Measurements from ENCODE around the gene LIME1. TPM values are rescaled to one million over a fixed set of nuclear protein-coding genes. Genes with fewer than 3 reads are reported as not detected.

The LIME1 gene, protein sequence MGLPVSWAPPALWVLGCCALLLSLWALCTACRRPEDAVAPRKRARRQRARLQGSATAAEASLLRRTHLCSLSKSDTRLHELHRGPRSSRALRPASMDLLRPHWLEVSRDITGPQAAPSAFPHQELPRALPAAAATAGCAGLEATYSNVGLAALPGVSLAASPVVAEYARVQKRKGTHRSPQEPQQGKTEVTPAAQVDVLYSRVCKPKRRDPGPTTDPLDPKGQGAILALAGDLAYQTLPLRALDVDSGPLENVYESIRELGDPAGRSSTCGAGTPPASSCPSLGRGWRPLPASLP
- 0.12 and 4.4 TPM in 2 replicates for total RNA-seq (2014; rRNA removed; shearing (Covaris generic))

DNA sequence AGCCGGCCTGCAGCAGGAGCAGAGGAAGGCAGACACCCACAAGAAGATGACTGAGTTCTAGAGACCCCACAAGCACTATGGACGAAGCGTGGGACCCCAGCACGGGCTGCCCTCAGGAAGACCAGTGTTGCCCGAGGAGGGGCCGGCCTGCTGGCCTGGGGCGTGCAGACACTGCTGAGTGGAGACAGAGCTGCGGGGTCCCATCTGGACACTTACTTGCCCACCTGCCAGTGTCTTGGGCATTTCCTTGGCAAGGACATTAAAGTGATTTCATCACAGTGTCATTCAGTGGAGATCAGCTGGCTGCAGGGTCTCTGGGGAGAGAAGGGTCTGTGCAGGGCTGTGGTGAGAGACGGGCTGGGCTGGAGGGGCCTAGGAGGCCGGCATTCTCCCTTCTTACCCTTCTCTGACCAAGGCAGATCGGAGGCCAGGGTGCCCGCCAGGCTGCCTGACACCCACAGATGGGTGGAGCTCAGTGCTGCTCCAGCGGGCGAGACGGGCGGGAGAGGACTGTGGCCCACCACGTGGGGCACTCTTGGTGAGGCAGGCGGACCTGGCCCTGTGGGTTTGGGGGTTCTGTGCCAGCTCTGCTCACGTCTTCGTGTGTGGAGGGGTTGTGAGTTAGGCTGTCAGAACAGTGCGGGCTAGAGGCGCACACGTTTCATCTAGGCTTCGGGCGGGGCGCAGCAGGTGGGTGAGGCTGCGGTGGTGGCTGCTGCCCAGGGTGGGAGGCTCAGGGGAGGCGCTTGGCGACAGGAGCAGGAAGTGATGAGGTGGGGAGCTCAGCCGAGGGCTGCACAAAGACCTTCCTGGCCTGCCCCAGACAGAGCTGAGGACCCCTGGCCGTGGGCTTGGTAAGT lies at the start of gene LIME1:
LIME1 (plus strand) TSS at position 806 of the 860 bp plus-strand sequence. CDS start 886 bp downstream, outside the sequence.
- DNase-seq (ENCODE audit: low read depth), result no peak

DNA sequence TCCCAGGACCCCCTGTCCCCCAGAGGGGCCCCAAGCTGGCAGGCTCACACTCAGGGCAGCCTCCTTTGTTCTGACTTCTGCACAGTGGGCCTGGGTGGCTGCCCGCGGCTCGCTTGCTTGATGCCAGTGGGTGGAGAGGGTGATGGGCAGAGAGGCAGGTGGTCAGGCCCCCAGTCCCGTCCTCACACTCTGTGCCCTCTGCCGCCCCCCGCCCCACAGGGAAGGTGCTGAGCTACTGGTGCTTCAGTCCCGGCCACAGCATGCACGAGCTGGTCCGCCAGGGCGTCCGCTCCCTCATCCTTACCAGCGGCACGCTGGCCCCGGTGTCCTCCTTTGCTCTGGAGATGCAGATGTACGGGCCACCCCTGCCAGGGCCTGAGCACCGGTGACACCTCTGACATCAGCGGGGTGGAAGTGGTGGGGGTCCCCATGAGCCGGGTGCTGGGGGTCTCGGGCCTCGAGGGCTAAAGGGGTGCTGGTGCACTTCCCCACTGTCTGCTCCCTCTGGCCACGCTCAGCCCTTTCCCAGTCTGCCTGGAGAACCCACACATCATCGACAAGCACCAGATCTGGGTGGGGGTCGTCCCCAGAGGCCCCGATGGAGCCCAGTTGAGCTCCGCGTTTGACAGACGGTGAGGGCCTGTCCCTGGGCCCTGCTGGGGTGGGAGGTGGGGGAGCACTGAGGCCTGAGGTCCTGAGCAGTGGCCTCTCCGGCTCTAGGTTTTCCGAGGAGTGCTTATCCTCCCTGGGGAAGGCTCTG lies 48.9 kb upstream of the LIME1 start:
- no peak for DNase-seq (ENCODE audit: low read depth)

DNA sequence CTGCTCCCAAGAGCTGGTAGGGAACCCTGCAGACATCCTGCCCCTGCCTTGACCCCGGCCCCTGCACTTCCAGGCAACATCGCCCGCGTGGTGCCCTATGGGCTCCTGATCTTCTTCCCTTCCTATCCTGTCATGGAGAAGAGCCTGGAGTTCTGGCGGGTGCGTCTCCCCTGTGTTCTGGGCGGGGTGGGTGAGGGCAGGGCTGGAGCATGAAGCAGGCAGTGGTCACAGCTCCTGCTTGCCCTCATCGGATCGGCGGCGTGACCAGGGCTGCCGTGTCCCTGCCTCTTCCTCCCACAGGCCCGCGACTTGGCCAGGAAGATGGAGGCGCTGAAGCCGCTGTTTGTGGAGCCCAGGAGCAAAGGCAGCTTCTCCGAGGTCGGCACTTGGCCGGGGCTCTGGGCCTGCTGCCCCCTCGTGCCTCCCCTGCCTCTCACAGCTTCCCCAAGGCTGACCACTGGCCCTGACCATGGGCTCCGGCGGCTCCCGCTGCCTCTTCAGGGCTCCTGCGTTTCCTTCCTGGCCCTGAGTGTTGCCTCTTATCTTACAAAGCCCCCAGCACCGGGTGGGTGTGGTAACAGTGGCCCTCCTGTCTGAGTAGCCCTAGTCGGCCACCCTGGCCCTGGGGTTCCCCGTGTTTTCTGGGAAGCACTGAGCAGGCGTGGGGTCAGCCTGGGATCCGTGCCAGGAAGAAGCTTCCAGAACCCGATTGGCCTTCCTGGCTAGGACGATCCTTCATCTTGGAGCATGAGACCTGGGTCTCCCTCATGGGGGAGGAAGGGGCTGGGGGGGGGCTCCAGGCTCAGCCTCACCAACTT lies 48.0 kb upstream of the LIME1 start:
- peak; percentile 9 for DNase-seq (ENCODE audit: low read depth)

DNA sequence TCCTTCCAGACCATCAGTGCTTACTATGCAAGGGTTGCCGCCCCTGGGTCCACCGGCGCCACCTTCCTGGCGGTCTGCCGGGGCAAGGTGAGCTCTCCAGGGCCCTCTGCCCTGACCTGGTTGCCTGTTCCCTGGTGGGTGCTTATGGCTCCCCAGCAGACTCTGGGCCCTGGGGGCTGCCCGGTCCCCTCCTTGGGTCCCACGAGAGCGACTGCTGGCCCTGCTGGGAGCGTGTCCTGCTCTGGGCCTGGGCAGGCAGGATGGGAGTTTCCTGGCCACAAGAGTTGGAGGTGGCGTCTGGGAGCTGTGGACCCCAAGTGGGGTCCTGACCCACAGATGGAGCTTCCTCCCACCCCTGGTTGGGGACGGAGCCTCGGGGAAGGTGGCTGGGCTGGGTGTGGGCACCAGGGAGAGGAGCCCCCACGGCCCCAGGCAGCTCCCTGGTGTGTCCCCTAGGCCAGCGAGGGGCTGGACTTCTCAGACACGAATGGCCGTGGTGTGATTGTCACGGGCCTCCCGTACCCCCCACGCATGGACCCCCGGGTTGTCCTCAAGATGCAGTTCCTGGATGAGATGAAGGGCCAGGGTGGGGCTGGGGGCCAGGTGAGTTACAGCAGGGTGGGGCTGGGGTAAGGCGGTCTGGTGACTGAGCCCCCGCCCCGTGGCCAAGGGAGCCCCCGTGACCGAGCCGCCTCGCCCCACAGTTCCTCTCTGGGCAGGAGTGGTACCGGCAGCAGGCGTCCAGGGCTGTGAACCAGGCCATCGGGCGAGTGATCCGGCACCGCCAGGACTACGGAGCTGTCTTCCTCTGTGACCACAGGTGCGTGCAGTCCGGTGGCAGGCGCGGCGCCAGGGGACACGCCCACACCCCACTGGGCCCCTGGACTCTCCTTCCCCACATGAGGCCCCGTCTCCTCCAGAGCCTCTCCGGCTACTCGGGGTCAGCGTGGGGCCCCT lies 47.1 kb upstream of the LIME1 start:
- DNase-seq (ENCODE audit: low read depth), result no peak

DNA sequence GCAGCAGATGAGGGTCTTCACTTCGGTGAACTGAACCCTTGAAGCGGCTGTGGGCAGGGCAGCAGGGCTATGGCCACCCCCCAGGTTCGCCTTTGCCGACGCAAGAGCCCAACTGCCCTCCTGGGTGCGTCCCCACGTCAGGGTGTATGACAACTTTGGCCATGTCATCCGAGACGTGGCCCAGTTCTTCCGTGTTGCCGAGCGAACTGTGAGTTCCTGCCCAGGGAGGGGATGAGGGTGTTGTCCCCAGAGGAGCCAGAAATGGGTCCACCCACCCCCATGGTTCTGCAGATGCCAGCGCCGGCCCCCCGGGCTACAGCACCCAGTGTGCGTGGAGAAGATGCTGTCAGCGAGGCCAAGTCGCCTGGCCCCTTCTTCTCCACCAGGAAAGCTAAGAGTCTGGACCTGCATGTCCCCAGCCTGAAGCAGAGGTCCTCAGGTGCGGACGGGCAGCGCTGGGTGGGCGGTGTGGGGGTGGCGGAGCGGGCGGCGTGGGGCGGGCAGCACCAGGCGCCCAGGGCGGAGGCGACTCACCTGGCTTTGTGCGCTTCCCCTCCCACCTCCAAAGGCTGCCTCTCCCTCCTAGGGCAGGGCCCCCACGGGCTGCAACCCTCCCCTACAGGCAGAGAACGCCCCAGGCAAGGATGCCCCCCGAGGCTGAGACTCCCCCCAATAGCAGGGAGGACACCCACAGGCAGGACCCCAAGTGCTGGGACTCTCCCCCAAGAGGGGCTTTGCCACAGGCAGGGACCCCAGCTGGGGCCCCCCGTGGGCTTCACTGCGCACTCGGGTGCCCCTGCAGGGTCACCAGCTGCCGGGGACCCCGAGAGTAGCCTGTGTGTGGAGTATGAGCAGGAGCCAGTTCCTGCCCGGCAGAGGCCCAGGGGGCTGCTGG lies 46.2 kb upstream of the LIME1 start:
- peak; percentile 9 for DNase-seq (ENCODE audit: low read depth)

DNA sequence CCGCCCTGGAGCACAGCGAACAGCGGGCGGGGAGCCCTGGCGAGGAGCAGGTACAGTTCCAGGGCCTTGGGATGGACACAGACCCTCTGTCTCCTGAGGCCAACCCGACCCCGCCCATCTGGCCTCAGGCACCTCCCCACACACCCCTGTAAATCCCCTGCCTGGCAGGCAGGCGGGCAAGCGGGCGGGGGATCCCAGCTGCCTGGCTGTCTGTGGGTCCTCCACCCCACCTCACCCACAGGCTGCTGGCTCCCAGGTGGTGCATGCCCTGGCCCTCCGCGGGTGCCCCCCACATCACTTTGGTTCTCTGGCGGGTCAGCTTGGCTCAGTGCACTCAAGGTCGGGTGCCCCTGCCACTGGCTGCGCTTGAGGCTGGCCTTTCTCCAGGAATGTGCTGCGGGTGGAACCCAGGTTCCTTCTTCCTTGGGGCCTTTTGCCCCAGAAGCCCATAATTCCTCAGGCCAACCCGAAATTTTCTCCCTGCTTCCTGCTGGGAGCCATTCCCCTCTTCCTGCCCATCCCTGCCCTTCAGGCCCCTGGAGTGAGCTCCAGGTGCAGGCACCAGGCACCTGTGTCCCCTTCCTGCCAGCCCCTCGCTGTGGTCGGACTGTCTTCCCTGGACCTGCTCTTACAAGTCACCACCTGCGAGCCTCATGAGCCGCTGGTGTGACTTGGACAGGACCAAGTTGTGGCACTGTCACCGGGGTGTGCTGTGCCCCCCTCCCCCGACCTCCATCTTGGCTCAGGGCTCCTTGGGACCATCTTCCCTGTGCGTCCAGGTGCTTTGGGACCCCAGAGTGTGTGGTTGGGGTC lies 45.4 kb upstream of the LIME1 start:
- peak; percentile 41 for DNase-seq (ENCODE audit: low read depth)

DNA sequence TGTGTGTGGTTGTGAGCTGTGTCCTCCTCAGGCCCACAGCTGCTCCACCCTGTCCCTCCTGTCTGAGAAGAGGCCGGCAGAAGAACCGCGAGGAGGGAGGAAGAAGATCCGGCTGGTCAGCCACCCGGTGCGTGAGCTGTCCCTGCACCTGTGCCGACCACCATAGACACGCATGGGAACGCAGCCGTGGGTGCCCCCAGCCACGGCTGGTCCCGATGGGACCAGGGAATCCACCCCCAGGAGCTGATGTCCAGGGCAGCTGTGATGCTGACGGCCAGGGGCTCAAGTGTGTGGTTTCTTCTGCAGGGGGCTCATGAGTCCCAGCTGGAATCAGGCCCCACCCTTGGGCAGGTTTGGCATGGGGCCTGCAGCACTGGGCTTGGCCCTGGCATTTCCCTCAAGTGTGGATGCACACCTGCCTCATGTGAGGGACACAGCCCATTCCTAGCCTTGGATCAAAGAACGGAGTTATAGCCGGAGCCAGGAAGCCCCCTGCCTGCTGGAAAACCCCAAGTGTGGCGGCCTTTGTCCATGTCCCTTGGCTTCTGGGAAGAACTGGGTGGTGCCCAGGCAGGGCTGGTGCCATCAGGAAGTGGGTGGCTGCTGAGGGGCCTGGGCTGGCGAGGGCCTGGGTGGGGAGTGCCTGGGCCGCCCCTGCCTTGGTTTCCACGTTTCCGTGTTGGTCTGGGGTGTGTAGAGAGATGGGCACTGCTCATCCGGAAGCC lies 44.6 kb upstream of the LIME1 start:
- DNase-seq (ENCODE audit: low read depth), result peak; percentile 18

DNA sequence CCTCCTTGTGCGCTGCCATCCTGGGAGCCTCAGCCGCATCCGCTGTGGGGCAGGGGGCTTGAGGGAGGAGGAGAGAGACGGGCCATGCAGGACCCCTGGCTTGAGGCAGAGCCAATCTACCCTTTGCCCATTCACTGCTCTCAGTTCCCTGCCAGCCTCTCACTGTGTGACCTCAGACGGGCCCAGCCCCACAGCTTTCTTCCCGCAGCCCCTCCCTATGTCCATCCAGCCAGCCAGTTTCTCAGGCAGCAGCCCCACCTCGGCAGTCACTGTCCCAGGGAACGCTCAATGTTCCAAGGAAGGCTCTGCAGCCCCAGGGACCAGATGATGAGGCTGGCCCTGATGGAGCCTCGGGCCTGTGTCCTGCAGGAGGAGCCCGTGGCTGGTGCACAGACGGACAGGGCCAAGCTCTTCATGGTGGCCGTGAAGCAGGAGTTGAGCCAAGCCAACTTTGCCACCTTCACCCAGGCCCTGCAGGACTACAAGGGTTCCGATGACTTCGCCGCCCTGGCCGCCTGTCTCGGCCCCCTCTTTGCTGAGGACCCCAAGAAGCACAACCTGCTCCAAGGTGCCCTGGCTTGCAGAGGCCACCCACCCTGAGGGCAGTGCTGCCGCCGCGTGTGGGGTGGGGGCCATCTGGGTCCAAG lies 43.9 kb upstream of the LIME1 start:
- peak; percentile 77 for DNase-seq (ENCODE audit: low read depth)

DNA sequence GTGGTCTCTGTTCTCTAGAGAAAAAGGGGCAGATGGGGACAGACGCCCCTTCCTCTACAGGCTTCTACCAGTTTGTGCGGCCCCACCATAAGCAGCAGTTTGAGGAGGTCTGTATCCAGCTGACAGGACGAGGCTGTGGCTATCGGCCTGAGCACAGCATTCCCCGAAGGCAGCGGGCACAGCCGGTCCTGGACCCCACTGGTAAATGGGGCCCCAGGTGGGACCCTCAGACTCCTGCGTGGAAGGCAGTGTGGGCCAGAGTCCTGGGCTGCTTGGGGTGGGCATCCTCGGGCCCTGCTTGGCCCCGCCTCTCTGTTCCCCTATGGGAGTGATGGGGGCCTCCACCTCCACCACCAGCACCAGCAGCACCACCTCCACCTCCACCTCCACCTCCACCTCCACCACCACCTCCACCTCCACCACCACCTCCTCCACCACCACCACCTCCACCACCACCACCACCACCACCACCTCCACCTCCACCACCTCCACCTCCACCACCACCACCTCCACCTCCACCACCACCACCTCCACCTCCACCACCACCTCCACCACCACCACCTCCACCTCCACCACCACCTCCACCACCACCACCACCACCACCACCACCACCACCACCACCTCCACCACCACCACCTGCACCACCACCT lies 43.3 kb upstream of the LIME1 start:
- DNase-seq (ENCODE audit: low read depth), result peak; percentile 3

DNA sequence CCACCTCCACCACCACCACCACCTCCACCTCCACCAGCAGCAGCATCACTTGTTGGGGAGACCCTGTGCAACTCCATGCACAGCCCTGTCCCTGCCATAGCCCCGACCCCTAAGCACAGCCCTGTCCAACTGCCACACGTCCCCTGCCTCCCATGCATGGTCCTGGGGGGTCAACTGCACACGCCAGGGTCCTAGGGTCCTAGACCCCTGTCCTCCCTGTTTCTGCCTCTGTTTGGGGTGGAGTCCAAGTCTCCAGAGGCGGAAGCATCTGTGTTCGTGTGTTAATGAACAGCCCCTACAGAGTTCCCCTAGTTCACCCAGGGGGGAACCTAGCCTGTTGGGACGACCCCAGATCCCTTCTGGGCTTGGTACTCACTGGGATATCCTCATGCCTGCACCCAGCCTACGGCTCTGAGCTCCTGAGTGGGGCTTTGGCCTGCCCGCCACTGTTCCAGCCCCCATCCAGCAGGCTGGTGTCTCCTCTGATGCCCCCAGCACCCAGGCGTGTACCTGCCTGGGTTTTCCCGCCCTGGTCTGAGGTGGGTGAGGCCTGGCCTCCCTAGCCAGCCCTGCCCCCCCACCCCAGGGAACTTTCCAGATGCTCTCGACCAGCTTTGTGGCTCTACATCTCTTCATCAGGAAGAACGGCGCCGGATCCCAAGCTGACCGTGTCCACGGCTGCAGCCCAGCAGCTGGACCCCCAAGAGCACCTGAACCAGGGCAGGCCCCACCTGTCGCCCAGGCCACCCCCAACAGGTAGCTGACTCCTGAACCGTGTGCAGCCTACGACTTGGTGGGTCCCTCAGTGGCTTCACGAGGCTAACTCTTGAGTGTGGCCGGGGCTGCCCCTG lies 42.5 kb upstream of the LIME1 start:
- no peak for DNase-seq (ENCODE audit: low read depth)

DNA sequence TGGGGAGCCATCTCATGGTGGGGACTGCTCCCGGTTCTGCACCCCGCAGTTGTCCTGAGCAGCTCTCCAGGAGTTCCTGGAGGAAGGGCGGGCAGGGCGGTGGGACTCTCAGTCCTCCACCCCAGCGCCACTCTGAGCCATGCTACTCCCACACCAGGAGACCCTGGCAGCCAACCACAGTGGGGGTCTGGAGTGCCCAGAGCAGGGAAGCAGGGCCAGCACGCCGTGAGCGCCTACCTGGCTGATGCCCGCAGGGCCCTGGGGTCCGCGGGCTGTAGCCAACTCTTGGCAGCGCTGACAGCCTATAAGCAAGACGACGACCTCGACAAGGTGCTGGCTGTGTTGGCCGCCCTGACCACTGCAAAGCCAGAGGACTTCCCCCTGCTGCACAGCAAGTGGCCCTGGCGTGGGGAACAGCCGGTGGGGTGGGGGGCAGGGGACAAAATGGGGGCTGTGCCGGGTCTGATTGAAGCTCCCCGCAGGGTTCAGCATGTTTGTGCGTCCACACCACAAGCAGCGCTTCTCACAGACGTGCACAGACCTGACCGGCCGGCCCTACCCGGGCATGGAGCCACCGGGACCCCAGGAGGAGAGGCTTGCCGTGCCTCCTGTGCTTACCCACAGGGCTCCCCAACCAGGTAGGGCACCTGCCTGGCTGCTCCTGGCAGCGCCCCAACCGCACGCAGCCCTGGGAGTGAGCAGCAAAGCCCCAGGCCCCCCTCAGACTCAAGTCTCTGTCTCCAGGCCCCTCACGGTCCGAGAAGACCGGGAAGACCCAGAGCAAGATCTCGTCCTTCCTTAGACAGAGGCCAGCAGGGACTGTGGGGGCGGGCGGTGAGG lies 41.7 kb upstream of the LIME1 start:
- no peak for DNase-seq (ENCODE audit: low read depth)

DNA sequence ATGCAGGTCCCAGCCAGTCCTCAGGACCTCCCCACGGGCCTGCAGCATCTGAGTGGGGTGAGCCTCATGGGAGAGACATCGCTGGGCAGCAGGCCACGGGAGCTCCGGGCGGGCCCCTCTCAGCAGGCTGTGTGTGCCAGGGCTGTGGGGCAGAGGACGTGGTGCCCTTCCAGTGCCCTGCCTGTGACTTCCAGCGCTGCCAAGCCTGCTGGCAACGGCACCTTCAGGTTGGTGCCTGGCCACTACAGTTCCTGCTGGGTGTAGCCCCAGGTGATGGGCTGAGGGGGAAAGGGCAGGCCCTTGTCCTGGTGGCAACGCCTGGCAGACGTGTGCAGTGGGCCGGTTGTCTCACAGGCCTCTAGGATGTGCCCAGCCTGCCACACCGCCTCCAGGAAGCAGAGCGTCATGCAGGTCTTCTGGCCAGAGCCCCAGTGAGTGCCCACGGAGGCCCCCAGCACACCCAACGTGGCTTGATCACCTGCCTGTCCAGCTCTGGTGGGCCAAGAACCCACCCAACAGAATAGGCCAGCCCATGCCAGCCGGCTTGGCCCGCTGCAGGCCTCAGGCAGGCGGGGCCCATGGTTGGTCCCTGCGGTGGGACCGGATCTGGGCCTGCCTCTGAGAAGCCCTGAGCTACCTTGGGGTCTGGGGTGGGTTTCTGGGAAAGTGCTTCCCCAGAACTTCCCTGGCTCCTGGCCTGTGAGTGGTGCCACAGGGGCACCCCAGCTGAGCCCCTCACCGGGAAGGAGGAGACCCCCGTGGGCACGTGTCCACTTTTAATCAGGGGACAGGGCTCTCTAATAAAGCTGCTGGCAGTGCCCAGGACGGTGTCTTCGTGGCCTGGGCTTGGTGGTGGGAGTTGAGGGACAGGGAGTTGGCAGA lies 40.8 kb upstream of the LIME1 start:
- peak; percentile 7 for DNase-seq (ENCODE audit: low read depth)

DNA sequence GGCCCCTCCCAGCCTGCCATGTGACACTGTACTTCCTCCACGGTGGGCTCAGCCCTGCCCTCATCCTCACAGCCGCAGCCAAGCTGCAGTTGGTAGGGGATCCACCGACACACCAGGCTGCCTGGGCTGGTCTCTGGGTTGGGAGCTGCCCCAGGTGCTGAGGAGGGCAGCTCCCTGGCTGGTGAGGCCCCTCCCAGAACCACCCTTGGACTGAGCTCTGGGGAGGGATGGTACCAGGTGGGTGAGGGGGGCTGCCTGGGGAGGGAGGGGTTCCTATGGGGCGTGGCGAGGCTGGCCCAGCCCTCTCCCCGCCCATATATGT lies 40.2 kb upstream of the LIME1 start:
- DNase-seq (ENCODE audit: low read depth), result peak; percentile 24
